NCI-H1694 treated with DMSO at 0.1 percent for 48 hours (cell line): ENCODE measurements around the gene UST.
"Not testable (repeated sequence)": the region's sequence is repeated elsewhere in the genome, so short reads cannot be mapped to it uniquely, and the experiment has no call there.

Experiments used
- DNase-seq: peaks from one replicate; lab custom pipeline; 2025; lab: John Stamatoyannopoulos, UW

Gene UST

DNA sequence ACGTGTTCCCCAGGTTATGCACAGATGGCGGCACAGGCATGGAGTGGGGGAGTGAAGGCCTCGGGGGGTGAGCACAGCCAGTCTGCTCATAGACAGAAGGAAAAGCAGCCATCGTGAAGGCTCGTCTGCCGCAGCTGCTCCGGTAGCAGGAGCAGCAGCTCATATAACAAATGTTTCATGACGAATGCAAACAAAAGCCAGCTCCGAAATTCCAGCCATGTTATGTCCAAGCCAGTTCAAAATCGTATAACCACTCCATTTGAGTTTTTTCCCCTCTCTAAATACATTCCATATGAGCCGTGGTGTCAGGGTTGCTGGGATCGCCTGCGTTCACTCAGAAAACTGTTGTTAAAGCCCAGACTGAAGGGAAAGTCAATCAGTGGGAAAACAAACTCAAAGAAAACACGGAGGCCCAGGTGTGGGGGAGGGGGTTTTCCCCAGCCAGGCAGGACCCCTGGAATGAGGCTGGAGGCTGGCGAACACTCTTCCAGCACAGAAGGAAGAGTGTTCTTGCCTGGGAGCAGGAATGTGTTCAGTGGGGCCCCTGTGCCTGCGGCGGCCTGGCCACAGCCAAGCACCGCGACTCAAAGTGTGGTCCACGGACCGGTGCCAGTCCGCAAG is 290.3 kb downstream of the UST start:
- DNase-seq: no peak

DNA sequence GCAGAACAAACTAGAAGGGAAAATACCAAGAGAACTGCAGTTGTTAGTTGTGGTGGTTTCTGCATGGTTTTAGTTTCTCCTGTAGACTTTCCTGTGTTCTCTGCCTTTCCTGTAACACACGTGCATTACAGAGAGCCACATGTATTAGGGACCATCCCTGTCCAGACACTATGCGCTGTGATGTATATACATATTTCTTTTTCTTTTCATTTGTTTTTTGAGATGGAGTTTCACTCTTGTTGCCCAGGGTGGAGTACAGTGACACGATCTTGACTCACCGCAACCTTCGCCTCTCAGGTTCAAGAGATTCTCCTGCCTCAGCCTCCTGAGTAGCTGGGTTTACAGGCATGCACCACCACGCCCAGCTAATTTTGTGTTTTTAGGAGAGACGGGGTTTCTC is 292.2 kb downstream of the UST start:
- not testable (repeated sequence) for DNase-seq

DNA sequence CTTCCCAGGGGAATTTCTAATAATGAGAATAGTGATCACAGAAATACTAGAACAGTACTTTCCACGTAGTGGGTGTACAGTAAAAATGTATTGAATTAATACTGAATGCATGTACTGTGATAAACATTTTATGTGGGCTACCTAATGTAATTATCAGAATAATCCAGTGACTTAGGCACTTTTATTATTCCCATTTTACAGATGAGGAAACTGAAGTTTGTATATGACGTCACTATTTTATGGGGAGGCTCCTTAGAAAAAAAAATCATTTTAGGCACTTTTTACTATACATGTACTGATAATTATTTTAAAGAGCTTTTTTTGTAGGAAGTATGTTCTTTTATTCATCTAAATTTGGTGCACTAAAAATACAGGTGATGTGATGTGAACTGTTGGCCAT is 295.1 kb downstream of the UST start:
- no peak for DNase-seq

DNA sequence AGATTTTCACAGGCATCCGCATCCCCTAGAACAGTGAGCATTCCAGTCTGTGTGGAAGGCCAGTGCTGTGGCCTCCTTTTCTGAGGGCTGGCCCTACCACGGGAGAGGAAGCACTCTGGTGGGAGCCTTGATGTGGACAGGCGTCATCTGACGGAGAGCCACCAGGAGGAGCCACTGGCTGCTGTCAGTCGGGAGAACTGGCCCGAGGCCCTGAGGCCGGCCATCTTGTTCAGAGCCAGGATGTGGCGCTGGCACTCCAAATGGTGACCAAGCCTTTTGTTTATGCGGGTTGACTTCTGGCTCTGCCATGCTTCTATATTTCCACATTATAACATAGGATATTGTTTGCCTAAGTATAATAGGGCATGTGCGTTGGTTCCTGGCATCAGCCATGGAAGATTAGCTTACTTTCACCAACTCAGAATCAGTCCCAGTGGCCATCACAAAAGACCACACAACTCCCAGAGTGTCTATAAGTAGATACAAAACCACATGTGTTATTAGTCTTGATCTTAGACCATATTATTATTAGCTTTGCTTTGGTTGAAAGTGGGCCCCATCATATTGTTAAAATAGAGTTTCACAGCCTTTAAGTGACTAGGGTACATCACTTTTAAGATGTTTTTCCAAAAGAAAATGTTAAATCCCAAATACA is 296.8 kb downstream of the UST start:
- no peak for DNase-seq

DNA sequence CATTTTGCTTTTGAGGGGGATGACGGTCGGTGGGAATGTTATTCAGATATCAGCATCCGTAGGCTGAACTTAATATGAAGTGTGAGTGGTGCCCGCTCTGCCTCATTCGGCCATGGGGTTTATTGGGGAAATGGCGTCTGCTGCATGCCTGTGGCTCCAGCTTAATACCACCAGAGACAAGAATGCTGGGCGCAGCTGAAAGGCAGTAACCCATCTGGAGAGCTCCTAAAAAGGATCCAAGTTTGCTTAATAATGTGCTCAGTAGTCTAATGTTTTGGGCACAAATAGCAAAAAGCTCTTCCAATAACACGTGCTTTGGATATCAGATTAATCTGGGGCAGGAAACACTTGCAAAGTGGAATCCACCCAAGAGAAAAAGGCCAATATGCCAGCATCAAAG is 297.7 kb downstream of the UST start:
- DNase-seq: no peak

DNA sequence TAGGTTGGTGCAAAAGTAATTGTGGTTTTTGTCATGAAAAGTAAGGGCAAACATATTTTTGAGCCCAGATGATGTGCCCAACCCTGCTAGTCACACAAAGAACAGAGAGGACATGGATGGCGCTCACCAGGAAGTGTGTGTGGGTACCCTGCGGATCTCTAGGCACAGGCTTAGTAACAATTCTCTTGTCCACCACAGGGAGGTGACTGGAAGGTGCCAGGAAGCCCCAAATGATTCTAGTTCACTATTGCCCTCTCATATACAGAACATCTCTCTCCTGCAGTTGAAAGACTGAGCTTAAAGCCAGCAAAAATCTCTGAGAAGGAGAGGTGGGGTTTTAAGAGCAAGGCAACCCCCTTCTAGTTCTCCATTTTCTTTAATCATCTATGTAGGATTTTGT is 298.6 kb downstream of the UST start:
- DNase-seq: no peak

DNA sequence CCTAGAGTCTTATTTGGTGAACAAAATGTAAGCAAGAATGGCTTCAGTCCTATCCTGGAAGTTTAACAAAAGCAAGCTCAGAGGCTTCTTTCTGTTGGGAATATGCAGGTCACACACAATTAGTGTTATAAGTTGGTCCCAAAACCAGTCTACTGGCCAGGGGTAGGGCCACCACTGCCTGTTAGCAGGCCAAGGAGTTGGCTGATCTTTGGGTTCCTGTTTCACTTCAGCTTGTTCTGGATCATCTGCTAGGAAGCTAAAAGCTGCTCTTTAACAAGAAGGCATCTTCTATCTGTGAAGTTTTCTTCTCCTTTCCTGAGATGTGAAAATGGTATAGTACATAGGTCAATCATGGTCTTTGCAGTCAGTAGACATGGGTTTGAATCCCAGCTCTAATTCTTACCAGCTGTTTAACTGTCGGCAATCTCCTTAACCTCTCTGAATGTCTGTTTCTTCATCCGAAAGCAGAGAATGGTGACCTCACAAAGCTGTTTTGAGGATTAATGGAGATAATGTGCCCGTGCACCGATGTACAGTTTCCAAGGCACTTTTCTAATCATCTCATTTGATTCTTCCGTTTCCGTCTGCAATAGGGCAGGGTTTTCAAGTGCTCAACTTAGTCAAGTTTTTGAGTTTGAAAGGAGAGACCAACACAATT is 299.5 kb downstream of the UST start:
- DNase-seq: no peak

DNA sequence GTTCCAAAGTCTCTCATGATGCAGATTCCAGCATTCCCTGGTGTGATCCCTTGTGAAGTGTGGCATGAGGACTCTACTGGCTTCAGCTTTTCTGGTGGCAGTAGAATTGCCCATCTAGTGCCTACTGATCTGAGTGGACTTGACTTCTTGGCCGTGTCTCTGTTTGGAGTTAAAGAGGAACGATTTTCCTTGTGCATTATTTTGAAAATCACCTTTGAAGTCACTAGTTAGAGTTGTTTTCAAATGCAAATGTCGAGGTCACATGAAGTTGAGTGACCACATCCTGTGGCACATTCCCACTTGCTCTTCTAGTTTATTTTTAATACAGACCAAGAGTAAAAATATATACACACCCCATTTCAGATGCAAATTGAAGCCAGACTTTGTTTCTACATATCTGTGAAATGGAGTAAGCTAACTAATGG is 300.0 kb downstream of the UST start:
- no peak for DNase-seq

DNA sequence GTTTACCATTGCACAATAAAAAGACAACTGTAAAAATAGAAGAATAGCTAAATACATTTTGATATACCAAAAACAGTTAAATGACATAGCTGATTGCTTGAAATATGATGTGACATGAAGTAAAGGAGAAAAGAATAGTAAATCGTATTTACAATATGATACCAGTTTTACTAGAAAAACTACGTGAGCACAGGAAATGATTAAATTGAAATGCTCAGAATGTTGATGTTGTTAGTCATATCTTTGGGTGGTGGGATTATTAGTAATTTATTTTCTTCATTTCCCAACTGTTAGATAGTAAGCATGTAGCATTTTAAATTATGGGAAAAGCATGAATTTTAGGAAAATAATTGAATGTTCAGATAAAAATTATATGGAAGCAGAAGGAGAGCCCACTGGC is 302.4 kb downstream of the UST start:
- no peak for DNase-seq

DNA sequence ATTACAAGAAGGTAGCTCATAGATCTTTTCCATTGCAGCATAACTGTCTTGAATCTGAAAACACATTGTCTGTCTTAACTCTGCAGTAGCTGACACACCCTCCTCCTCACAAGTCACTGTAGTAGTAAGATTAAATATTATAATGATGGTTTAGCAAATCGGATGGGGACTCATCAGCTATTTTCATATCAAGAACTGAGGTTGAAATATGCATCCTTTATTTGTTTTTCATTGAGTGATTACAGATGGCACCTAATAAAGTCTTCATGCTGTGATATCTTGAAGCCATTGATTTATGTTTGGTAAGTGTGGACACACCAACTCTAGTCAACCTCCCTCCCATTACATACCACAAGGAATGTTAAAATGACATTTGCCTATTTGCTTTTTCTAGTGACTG is 303.3 kb downstream of the UST start:
- DNase-seq: no peak

DNA sequence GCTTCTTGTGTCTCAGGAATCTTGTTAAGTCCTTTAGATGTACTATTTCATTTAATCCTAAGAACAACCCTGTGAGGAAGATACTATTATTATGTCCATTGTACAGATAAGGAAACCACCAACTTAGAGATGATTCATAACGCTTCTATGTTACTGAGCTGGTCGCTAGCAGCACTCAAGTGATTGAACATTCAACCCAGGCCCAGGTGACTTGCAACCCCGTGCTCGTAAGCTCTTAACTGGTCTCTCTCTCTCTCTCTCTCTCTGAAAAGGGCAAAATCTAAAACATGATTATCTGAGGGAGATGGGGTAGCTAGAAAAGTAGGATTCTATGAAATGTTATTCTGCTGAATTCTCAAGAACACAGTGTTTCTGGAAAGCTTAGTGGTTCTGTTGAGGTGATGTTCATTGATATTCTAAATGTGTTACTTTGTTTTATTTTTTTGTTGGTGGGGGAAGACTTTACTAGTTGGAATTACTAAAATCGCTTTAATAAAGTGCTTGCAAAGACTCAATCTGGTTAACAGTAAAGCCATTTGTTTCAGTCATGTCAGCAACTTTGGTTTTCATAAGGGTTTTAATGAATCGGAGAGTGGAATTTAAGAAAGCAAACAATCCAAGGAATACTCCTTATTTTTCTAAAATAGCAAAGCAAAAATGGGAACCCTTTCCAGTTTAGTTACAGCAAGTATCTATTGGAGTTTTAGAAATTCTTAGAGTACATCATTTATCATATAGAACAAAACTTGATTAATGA is 305.7 kb downstream of the UST start:
- no peak for DNase-seq

DNA sequence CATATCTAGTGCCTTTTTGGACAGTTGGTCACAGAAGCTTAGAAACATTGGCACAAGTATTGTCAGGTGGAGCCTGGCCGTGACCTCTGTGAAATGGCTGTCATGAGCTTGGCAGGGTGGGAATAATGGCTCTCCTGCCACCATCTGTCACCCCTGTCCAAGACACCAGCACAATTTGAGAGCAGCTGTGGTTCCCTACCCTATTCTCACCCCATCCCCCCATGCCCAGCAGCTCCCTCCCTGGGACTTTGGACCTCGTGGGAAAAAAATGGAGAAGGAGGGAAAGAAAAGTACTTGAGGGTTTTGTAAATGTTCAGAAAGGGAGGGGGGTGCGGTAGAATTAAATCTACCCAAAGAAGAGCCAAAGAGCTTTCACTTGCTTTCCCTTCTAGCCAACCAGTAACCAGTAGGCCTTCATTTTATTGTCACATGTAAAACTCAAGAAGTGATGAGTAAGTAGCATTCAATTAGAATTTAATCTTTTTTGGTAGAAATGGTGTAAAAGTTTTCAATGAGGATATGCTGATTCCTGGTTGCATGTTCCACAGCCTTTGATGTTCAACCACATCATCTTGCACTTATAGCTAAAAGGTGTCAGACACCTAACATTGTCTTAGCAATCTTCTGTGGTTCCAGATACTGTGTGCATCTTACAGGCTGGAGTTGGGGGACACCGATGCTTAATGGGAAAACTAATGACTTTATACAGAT is 307.2 kb downstream of the UST start:
- no peak for DNase-seq

DNA sequence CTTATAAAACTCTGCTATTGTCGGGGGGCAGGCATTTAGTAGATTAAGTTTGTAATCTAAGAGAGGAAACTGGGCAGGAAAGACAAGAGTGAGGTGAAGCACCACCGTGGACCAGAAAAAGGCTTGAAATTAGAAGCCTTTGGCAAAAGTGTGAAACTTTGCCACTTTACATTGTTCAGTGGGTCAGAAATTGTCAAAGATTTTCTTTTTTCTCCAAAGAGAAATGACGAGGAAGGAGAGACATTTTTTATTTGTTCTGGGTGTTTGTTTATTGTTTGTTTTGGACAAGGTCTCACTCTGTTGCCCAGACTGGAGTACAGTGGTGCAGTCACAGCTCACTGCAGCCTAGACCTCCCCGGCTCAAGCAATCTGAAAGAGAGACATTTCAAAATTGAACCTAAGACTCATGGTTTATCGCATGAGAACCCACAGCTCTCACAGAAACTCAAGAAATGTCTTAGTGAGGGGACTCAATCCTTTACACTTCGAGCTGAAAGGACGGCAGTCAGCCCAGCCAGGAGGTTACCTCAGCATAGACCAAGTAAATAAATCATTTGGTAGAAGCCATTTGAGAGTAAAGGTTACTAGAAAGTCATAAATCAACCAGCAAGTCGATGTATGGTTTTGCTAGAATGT is 307.8 kb downstream of the UST start:
- DNase-seq: no peak

DNA sequence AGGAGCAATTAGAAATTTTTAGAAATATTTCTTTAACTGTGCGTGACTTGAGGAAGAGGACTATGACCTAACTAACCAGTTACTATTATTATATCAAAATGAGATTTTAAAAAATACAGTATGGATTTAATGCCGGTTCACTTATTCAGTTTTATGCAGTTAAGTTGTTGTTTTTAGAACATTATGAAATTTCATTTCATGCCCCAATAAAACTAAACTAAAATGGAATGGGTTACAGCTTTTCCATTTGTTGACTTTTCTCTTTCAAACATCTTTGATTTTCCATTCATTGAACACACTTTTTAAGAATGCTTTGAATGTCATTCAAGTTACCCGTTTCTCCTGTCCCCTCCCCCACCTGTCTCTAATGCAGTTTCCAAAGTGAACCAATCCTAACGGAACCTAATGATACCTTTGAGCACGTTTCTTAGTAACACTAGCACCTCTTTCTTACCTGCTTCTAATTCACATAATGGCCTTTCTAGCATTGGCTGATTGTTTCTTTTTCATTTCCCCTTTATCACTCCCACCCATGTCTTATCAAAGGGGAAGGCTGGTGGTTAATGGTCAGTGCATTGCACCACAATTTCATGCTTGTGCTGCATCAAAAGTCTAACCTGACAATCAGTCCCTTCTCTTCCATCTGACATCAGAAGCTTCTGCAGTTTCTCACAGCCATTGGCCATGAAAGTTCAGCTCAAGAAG is 308.5 kb downstream of the UST start:
- DNase-seq: no peak

DNA sequence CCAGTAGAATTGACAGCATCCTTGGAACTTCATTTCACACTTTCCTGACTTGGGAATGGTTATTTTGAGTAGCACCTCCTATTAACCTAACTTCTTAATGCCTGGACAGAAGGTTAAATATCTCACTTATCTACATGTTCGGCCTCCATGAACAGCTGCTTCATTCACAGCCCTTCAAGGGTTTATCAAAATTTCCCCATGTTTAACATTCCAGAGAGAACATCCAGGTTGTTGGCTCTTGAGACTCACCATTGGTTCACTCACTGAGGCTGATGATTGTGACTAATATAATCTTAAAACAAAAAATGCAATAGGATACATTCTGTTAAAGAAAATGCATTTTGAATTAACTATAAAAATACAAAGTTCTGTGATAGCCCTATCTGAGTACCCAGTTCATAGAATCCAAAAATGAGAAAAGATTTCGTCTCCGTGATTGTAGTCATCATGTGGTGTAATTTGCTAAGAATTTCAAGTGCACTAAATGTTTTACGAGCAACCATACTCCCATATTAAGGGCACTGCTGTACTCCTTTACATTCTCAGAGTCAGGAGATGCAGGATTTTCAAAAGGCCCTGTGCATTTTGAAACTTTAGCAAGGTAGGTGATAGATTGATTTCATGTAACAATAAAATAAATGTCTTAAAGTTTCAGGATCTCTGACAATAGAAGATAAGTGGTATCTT is 310.1 kb downstream of the UST start:
- DNase-seq: no peak

DNA sequence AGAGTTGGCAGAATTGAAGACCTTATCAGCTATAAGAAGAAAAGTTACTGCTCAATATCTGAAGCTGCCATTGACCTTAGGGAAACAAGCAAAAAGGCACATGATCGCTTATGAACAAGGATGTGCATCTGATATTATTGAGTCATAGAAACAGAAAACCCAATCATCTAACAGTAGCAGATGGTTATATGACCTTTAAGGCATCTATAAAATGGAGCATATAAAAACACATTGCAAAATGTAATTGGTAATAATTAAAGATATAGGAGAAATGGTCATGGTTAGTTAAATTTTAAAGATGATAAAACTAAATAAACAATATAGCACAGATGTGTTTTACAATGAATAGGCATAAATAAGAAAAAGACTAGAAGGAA is 310.6 kb downstream of the UST start:
- DNase-seq: no peak

DNA sequence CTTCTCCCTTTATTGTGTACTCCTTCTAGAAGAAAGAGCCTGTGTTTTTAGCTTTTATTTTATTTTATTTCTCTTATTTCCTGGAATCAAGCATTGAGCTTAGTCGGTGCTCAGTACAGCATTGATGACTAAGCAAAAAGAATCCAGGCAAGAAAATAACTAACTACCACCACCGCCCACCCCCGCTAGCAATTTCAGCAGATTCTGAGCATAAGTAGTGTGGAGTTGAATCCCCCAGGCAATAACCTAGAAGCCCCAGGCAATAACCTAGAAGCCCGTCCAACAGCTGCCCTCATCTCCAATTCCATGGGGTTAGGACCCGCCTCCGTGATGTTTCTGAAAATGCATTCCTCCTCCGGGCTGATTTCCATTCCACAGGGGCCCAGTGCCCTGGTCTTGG is 312.7 kb downstream of the UST start:
- DNase-seq: no peak

DNA sequence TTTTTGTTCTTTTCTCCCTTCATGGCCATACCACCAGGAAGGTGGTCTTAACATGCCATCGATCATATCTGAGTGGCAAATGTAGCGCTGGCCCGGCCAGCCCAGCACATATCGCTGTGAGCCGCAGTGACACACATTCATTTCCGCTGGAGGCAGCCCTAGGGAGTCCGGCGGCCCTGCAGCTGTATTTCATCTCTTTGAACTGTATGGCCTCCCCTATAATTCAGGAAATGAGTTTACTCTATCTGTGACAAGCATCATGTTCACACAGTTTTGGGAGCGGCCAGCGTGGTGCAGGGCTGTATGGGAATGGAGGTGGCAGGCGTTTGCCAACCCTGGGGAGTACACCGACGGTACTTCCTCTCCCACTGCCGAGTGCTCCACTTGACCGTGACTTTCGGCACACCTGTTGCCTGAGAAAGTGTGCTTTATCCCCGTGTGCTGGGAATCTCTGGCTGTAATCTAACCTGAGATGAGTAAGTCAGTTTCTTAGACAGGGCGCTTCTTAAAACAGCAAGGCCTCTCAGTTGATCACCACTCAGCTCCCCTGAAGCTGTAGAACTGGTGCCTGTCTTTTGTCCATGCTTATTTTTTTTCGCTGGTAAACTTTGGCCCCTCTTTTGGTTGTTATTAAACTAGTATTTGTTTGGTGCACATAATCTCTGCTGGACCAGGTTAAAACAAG is 313.6 kb downstream of the UST start:
- DNase-seq: no peak

DNA sequence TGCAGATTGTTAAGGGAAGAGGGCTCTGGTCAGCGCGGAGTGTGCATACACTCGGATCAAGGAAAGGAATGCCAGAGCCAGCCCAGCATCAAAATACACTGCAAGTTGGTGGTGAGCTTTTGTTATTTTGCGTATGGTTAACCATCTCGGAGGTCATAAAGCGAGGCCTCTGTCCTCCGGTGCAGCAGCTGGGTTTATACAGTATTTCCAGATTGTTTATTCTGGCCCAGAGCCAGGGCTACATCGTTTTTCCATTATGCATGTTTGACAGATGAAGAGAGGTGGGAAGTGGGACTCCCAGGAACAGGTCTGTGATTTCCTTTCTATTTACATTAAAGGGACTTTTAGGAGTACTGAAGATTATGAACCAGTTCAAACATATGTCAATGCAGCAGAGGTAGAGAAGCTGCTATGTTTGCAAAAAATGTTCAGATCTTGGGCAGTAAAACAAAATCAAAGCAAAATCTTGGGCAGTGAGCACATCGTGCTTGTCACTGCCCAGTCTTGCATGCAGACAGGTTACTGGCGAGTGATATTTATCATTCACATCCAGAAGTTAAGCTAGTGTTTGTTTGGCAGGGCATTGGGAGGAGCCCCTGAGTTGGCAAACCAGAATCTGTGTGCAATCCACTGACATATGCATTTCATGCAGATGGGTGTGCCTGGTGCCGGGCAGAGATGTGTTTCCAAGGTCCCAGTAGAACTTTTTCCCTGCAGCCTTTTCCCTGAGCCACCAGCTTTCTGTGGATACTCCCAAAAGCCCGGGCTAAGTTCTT is 314.3 kb downstream of the UST start:
- DNase-seq: no peak
